H1 (cell line): ENCODE measurements around the gene RER1. TPM values are rescaled to one million over a fixed set of nuclear protein-coding genes. Genes with fewer than 3 reads are reported as not detected.

Experiments
- FOSL1 ChIP-seq: IDR thresholded peaks from 2 replicates; pipeline ENCODE4 v1.6.1; 2011; ENCODE audit warnings: mild to moderate bottlenecking, low read depth, low read length, moderate library complexity; ENCODE audit not compliant: insufficient read depth
- GTF2F1 ChIP-seq: IDR thresholded peaks from 2 replicates; pipeline ENCODE4 v1.6.1; 2012; ENCODE audit warnings: low read depth, low read length, improper control_type of control experiment, borderline replicate concordance
- polyA plus RNA-seq, 7 experiments: library from polyadenylated mRNA; depleted of rRNA in 3 of 7; stranded (reverse) in 5 of 7; unstranded in 2 of 7; fragments of >200 nt in 5 of 7; fragments of 200-250 nt in 2 of 7; gene quantifications; 1 replicate in 5 of 7; 2 replicates in 1 of 7; 4 replicates in 1 of 7; pipeline versions ENCODE4 v1.2.1 to v1.2.3, GENCODE V29; 2011 to 2013; ENCODE audit warnings: missing spikeins in 2 of 7, mixed read lengths in 2 of 7
- total RNA-seq: library from RNA; stranded (reverse); fragmentation: NEBNext Ultra II Directional; extraction: Animal tissue kit (Norgen Biotek cat#: 25700); gene quantifications from 2 replicates; pipeline ENCODE4 v1.2.1, GENCODE V29; 2021

The RER1 gene
- total and polyA plus RNA-seq, 2 of the 8 experiments (the other 6 are each of a cell fraction or from before 2014, with no cell fraction given): 102 to 134 TPM

DNA sequence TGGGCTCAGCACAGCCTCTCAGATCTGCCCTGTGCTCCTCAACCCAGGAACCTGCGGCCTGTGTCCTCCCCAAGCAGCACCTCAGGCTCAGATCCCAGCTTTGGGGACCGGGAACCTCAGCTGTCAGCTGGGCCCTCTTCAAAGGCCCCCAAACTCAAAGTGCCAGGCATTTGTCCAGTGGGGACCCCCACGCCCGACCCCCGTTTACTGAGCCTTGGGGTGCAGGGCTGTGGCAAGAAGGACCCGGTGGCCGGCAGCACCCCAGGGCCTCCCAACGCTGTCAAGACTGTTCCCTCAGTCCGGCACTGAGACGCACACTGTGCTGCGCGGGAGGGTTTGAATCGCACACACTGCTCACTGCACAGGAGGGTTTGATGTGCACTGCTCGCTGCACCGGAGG, 35.2 kb upstream of the RER1 start (continued):
- TF ChIP-seq GTF2F1 (no peak), FOSL1 (no peak)
